SK-N-MC (cell line): ENCODE measurements around the gene PTN.

Experiments
- EZH2 ChIP-seq: fragments of 200-600 bp; sonication (generic); IDR thresholded peaks from one replicate; pipeline ENCODE4 v1.6.1; 2017; ENCODE audit warnings: antibody characterized with exemption
- FOXP2 ChIP-seq: optimal IDR thresholded peaks from 2 replicates; pipeline ENCODE3; 2011; ENCODE audit warnings: mild to moderate bottlenecking, moderate library complexity; ENCODE audit not compliant: insufficient read depth; ENCODE audit errors: extremely low read length, control extremely low read depth
- POLR2AphosphoS5 ChIP-seq: IDR thresholded peaks from 2 replicates; pipeline ENCODE4 v1.6.1; 2012; ENCODE audit warnings: mild to moderate bottlenecking, low read depth, low read length, borderline replicate concordance

GRCh38 chr7:137328373-137329120, 15.0 kb downstream of the PTN start:
- TF ChIP-seq POLR2AphosphoS5 = no peak
- no peak for TF ChIP-seq EZH2
- TF ChIP-seq FOXP2 = no peak
